ENCODE results near the gene SLC34A3.
"Not testable (repeated sequence)": the region's sequence is repeated elsewhere in the genome, so short reads cannot be mapped to it uniquely, and the experiment has no call there.

The SLC34A3 gene

GRCh38 chr9:137241490-137242268, 11.0 kb downstream of the SLC34A3 start:
- DNase-seq (ENCODE audit: low read depth in 2 of 2) = peak; percentile 32 to 41

- no peak for DNase-seq (ENCODE audit: low read depth in 2 of 2)
Measured at GRCh38 chr9:137242269-137243203, 11.8 kb downstream of the SLC34A3 start.

- DNase-seq (ENCODE audit: low read depth in 2 of 2) = not testable (repeated sequence)
Measured at GRCh38 chr9:137243266-137243625, 12.5 kb downstream of the SLC34A3 start.

- DNase-seq (ENCODE audit: low read depth in 2 of 2) = no peak
Measured at GRCh38 chr9:137243626-137244485, 13.2 kb downstream of the SLC34A3 start.

GRCh38 chr9:137244486-137245449, 14.1 kb downstream of the SLC34A3 start:
- DNase-seq (ENCODE audit: low read depth in 2 of 2) = no peak

- DNase-seq (ENCODE audit: low read depth in 2 of 2) = no peak
Measured at GRCh38 chr9:137245450-137246421, 15.0 kb downstream of the SLC34A3 start.

- DNase-seq (ENCODE audit: low read depth in 2 of 2) = no peak
Measured at GRCh38 chr9:137247135-137247915, 16.6 kb downstream of the SLC34A3 start.

GRCh38 chr9:137247916-137248175, 17.1 kb downstream of the SLC34A3 start:
- DNase-seq (ENCODE audit: low read depth in 2 of 2) = no peak

- DNase-seq (ENCODE audit: low read depth in 2 of 2) = no peak
Measured at GRCh38 chr9:137250329-137251193, 19.9 kb downstream of the SLC34A3 start.

- no peak for DNase-seq (ENCODE audit: low read depth in 2 of 2)
Measured at GRCh38 chr9:137251194-137251461, 20.4 kb downstream of the SLC34A3 start, which contains the start of gene STPG3. Gene STPG3, plus strand, starts transcription at chr9:137251286. Its CDS starts 1 bp downstream, at chr9:137251287.

- DNase-seq (ENCODE audit: low read depth in 2 of 2) = no peak
Measured at GRCh38 chr9:137251490-137252268, 21.0 kb downstream of the SLC34A3 start.

- DNase-seq (ENCODE audit: low read depth in 2 of 2) = no peak
Measured at GRCh38 chr9:137252555-137253506, 22.1 kb downstream of the SLC34A3 start.

- DNase-seq (ENCODE audit: low read depth in 2 of 2) = no peak
Measured at GRCh38 chr9:137253717-137254623, 23.3 kb downstream of the SLC34A3 start.

GRCh38 chr9:137254624-137255447, 24.1 kb downstream of the SLC34A3 start, which contains the start of gene NELFB:
Gene NELFB, plus strand, starts transcription at chr9:137255327.
- DNase-seq (ENCODE audit: low read depth in 2 of 2) = peak; percentile 95 to 96
